SKM-1 (cell line): Measurements from ENCODE around the gene NOL4L.

ENCODE experiments used
- DNase-seq: peaks from one replicate; lab custom pipeline; 2025; ENCODE audit not compliant: unreplicated experiment; lab: John Stamatoyannopoulos, UW

Gene NOL4L

DNA sequence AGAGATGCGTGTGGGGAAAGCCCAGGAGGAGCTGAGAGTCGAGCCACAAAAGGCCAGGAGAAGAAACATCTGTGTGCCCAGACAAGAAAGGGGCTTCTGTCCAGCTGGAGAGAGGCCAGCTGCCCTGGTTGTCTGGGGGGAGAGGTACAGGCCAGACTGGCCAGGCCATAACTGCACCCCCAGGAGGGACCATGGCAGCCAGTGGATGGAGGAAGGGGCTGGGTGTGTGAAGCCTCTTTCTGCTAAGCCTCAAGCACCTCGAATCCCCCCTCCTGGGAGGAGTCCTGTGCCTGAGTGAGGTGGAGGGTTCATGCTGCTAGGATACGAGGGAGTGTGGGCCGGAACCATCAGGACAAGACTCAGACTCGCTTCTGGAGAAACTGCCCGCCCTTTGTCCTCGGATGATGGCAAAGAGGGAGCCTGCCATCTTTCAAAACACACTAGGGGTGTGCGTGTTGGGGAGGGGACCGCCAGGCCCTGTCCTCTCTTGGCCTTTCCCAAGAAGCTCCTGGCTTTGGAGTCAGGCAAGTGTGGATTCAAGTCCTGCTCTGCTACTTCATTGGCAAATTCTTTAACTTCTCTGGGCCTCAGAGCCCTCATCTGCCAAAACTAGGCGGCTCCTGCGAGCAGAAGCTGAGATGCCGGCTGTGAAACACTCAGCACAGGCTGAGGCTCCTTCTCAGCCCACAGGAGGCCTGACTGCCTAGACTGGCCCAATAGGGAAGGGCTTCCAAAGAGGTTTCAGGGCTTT is 136.7 kb downstream of the NOL4L start:
- no peak for DNase-seq

DNA sequence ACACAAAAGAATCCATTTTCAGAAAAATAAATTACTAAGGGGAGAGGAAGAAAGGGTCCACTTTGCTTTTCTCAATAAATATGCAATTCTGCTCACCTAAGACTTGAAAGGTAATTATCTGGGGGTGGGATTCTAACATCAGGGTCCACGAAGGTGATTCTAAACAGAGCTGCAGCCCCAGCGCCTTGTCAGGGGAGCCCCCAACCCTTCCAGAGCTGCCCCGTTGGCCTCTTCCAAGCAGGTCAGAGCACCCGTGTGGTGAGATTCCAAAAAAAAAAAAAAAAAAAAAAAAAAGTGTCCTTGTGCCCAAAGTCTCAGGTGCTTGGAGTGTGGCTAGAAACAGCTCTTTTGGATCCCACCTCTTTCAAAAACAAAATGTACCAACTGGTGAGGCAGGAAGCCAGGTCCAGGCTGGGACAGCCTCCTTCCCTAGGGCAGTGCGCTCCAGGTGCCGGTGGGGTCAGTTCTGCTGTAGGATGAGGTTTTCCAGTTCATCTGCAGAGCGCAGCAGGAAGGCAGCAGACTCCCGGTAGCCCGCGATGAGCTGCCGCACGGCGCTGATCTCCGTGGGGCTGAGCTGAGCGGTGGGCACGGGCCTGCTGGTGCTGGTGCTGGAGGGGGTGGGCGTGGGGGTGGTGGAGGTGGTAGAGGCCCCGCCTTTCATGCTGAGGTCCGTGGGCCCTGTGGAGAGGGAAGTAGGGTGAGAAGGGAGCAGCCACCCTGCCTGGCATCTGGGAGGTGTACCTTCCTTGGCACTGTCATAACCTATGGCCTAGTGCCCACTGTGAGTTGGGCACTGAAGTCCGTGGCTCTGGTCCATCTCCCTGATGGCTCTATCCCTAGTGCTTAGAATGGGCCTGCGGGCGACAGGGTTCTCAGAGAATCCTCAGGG is 137.8 kb downstream of the NOL4L start:
- DNase-seq = no peak

DNA sequence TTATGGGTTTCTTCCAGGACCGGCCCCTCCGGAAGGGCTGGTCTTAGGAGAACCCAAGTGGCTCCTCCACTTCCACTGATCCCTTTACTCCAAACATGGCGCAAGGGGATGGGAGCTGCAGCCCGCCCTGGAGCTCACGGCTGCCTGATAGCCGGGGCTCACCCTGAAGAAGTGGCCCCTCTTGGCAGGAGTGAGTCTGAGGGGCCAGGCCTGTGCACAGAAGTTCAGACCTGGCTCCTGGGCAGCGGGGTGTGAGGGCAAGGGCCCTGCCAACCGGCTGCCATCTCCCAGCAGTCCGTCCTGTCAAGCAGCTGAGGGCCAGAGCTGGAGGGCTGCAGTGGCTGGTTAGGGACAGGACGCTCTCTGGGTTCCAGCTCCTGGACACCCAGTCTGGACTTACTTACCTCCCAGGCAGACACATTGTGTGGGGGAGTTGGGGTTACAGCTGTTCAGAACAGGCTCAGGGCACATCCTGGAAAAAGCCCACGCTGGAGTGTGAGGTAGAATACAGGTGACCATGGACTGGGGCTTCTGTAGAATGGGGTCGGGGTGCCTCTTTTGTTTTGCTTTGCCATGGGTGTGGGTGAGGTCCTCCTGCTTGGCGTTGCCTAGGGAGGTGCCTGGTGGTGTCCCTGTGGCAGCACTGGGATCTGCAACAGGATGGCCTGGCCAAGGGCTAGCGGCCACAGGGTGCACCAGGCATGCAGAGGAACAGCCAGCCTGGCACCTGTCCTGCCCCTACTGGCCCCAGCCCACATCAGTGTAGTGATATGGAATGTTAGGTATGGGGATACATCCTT is 138.6 kb downstream of the NOL4L start:
- no peak for DNase-seq

DNA sequence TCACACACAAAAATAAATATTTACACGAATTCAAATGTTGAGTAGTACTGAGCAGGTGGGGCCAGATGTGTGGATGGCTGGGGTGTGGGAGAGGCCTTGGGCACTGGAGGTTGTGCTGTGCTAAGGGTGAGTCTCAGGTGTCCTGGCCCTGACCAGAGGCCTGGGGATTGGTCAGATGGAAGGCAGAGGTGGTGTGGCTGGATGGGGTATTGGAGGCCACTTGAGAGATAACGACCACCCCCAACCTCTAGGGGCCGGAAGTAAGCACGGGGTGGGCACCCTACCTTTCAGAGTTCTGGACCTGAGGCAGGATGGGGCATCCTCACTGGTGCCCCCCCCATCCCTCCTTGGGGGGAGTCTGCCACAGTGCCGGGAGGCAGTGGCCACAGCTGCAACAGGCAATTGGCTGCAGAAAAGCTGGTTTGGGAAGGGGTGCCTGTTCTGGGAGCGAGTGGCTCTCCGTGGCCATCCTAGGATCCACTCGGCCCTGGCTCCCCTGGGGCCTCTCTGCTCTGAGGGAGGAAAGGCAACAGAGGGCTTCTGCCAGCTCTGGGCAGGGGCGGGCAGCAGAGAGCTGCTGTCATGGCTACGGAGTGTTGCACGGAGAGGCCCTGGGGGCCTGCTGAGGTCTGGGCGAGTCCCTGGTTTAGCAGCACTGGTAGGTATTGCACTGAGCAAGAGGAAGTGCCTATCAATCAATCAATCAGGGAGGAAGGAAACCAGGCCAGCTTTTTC is 139.4 kb downstream of the NOL4L start:
- DNase-seq = no peak

DNA sequence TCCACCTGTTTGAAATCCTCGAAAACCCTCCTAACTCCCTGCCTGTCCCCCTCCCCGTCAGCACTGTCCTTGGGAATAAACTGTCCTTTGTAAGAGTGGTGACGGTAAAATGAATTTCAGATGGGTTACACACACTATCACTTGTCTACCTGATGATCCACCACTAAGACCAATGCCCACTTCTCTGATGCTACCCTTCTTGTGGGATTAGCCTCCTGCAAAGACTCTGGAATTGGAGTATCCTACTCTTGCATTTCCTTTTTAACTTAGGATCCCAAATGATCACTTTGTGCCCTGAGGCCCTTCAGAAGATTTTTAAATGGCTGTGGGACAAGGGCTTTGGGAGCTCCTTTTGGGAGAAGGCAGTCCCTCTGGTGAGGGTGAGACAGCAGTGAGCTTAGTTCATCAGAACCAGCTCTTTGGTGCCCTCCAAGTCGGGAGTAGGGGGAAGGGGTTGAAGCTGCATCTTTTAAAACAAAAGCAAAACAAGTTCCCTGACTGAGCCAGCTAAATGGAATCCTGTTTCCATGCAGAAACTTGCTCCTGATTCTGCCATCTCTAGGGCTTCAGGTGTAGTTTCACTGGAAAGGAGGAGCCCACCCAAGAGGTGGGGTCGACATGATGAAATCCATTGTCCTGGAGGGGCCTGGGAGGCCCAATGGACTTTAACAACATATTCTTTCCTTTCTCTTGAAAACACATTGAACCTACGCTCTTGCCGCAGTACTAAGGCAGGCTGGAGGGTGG is 140.5 kb downstream of the NOL4L start:
- DNase-seq = no peak

DNA sequence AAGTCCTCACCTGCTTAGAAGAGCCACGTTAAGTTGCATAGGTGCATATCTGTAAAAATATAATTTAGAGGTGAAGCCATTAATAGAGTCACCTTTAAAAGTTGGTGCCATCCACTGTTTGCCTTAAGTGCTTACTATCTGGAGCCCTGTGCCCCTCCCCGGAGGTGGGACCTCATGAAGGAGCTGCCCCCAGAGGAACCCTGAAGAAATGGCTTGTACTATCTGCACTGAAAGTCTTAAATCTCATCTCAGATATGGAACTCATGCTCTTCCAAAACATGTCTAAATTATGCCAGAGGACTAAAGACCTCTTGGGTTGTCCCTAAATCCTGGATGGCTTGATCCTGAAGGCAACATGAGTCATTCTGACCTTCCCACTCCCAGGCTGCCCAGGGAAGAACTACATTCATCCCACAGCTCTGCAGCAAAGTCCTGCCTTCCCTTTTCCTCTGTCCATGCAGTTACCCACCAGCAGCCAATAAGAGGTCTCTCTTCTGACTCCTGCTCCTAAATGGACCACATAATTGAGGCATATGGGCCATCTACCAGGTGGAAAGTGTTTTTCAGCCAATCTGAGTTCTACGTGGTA is 141.7 kb downstream of the NOL4L start:
- no peak for DNase-seq

DNA sequence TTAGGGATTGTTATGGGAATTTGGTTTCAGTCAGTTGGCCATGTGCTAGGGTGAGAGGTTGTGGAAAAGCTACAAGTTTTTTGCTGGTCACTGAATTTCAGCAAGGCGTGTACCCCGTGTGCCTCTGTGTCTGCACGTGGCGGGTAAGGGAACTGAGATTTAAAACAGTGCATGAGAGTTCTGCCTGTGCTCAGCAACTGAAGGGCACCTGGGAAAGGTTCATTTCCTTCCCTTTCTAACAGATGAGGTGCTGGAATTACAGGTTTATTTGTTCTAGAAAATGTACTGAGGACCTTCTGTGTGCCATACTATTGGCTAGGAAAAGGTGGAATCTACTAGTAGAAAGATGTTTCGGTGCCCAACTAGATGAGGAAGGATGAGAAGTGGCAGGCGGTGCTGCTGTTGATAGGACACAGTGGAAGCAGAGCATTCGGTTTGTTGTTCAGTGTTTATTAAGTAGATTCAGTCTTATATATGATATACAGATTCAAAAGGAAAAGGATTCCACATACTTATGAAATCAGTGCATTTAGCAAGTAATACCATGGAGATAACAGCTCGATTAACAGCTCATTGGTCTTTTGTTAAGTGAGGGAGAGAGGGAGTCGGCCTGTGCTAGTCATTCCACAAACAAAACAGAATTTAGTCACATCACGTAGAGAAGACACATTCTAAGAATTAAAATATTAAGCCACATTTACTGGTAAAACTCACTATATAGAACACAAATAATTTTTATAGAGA is 142.3 kb downstream of the NOL4L start:
- DNase-seq = no peak

DNA sequence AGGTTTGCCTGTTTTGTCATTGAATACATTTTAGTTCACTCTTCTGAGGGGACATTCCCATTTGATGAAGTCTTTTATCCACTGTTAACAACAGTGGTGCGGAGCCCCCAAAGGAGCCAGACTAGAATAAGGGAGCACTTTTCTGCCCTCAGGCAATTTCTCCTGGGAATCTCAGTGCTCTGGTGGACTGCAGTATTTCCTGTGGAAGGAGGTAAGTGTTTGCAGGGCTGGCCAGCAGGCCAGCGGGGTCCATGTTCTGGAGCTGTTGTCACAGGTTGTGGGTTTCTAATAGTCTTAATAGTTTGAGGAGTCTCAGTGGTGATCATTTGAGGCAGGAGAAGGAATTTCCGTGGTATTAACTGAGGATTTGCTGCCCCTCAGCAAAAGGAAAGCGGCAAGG is 143.5 kb downstream of the NOL4L start:
- no peak for DNase-seq

DNA sequence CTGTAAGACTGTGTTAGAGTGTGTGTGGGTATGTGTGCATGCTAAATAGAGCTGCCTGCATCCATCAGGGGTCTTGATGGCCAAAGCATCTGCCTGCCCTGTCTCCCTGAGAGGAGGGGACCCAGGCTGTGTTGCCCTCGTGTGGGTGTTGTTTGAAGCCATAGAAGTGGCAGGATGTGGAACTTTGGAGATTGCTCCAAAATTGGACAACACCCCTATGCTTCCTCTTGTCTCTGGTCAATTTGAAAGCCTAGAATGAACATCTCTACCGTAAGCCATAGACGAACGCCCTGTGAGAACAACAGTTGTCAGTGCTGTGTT is 144.4 kb downstream of the NOL4L start:
- DNase-seq = no peak

DNA sequence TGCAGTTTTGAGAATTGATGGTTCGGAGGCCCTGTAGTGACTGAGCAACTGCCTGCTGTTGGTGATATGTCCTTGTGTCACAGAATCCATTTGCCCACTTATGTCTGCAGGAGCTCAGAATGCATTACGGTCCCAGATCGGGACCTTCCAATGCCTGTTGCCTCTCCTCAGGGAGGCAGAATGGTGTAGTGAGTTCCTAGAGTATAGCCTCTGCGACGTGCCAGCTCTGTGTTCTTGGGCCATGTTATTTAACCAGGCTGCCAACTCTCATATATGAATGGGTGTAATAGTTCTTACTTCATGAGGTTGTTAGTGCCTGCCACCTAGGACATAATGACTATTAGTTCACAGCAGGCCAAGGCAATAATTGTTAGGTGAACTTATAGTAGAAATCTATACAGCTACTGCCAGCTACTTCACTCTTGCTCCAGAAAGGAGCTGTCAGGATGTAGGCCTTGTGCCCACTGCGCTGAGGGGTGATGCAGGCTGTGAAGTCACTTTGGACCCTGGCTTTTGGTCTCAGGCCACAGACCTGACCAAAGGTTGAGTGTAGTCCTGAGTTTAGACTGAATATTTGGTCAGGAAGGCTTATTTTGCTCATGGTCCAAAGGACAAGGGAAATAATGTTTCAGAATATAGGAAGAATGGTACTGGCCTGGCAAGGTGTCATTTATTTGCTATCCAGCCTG is 144.9 kb downstream of the NOL4L start:
- no peak for DNase-seq

DNA sequence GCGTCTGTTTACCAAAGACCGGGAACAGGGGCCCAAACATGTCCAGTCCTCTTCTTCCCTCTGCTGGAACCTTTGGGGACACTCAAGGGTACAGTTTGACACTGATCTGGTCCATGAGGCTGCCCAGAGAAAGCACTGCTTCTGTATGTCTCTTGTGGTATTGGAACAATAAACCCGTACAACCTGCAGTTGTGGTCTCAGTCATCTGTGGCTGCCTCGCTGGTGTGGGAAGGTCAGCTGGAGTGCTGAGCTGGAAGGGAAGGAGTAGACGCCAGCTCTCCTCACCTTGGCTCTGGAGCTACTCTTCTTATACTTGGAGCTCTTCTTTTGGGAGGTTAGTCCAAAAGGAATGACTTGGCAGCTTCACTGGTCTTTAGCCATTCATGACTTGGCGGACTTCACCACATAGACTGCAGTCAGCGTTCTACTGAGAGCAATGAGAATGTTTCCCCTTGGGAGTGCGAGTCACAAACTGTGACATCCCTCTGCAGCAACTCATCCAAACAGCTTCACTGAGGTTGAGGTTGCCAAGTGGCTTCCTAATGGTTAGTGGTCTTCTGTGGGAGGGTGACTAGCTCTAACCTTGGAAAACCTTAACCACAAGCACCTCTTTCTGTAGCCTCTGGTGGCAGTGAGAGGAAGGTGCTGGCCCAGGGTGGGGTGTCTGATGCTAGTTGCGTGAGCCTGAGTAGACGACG is 145.9 kb downstream of the NOL4L start:
- no peak for DNase-seq

DNA sequence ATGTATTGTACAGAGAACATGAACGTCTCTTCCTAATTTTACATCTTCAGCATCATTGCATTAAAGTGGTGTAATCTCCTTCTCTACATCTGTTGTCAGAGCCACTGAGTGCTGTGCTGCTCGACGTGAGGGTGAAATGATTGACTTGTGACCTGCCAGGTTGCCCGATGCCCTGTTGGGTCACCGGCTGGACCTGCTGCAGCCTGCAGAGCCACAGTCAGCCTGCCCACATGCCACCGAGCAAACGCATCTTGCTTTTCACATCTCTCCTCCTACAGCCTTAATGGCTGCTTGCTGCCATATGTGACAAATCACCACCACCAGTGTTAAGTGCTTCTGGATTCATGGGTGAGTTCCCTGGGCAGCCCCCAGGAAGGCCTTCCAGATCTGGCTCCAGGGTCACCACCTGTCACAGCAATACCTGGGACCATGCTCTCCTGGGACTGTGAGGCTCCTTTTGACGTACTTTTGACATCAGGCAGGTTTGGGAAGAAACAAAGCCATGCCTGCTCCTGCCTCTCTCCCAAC is 146.7 kb downstream of the NOL4L start:
- no peak for DNase-seq

DNA sequence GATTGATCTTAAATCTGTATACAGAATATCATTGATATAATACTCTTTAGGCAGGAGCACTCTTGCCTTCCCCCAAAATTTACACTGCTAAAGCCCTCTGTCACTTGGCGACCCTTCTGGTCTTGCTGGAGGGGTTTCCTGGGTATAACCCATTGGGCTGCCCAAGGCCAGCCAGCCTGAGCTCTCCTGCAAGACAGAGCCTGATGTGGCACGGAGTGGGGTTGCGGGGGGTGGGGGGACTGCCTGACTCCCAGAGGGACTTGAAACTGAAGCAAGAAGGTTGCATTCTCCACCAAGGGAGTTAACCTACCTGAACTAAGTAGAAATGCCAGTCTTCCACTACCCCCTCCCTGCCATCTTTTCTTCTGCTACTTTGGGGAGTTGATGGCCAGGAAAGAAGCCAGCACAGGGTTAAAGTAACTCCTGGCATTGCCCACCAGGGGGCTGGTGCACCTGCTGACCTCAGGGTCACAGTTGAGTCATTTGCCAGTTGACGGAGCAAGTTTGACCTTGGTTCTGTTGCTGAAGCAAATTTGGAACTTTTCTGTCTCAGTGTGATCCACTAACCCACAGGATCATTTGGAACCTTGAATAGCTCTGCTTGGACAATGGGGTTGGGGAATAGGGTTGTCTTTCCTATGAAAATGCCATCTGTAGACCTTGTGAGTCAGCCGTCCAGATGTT is 147.6 kb downstream of the NOL4L start:
- no peak for DNase-seq

DNA sequence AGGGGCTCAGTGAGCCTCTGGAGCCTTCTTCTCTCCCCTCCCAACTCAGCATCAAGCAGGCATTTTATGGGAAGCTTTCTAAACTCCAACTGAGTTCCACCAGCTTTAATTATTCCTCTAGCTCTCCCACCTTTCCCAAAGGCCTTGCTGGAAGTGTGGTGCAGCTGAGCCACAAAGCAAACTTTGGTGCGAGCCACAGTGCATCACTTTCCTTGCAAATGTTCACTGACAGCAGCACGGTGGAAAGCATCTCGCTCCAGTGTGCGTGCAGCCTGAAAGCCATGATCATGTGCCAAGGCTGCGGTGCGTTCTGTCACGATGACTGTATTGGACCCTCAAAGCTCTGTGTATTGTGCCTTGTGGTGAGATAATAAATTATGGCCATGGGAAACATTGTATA is 148.2 kb downstream of the NOL4L start:
- DNase-seq = no peak

DNA sequence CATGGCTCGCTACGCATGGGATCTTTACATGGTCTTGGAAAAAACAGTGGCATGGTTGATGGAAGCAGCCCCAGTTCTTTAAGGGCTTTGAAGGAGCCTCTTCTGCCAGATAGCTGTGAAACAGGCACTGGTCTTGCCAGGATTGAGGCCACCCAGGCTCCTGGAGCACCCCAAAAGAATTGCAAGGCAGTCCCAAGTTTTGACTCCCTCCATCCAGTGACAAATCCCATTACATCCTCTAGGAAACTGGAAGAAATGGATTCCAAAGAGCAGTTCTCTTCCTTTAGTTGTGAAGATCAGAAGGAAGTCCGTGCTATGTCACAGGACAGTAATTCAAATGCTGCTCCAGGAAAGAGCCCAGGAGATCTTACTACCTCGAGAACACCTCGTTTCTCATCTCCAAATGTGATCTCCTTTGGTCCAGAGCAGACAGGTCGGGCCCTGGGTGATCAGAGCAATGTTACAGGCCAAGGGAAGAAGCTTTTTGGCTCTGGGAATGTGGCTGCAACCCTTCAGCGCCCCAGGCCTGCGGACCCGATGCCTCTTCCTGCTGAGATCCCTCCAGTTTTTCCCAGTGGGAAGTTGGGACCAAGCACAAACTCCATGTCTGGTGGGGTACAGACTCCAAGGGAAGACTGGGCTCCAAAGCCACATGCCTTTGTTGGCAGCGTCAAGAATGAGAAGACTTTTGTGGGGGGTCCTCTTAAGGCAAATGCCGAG is 148.8 kb downstream of the NOL4L start:
- DNase-seq = no peak

DNA sequence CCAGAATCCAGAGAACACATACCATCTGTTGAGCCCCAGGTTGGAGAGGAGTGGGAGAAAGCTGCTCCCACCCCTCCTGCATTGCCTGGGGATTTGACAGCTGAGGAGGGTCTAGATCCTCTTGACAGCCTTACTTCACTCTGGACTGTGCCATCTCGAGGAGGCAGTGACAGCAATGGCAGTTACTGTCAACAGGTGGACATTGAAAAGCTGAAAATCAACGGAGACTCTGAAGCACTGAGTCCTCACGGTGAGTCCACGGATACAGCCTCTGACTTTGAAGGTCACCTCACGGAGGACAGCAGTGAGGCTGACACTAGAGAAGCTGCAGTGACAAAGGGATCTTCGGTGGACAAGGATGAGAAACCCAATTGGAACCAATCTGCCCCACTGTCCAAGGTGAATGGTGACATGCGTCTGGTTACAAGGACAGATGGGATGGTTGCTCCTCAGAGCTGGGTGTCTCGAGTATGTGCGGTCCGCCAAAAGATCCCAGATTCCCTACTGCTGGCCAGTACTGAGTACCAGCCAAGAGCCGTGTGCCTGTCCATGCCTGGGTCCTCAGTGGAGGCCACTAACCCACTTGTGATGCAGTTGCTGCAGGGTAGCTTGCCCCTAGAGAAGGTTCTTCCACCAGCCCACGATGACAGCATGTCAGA is 149.6 kb downstream of the NOL4L start:
- no peak for DNase-seq
